IMR-90 (cell line): ENCODE data around the gene CADM2. TPM values are rescaled to one million over a fixed set of nuclear protein-coding genes. Genes with fewer than 3 reads are reported as not detected.

Experiments used
- ATAC-seq: fragments of 200-7000 bp; cut with Tn5 transposase; 2 replicates; pipeline ENCODE4 v1.9.1; 2020; ENCODE audit warnings: low read depth, mild to moderate bottlenecking, moderate library complexity
- BruUV-seq: library from RNA; stranded (reverse); fragments of 400-500 nt; replicated peaks from 2 replicates; lab custom pipeline; 2021; lab: Mats Ljungman, UMichigan
- CTCF ChIA-PET: fragments of 300-600 bp; formaldehyde crosslinking; extraction: SDS; loops from one replicate; lab custom pipeline; 2021; ENCODE audit warnings: antibody characterized with exemption; lab: Yijun Ruan, JAX
- POLR2A ChIA-PET: fragments of 300-600 bp; sonication (Branson Sonifier 250); formaldehyde crosslinking; loops from one replicate; lab custom pipeline; 2022; ENCODE audit warnings: antibody characterized with exemption; ENCODE audit not compliant: unreplicated experiment; lab: Charles Lee
- DNase-seq: peaks from one replicate; pipeline ENCODE4 v3.0.0; 2013
- H2AFZ ChIP-seq: replicated peaks from 2 replicates; pipeline ENCODE3; 2013; ENCODE audit warnings: low read length, mild to moderate bottlenecking; ENCODE audit not compliant: poor library complexity
- H2AK5ac ChIP-seq: 2 replicates; pipeline ENCODE4 v1.6.1; 2013; ENCODE audit warnings: low read depth, low read length, inconsistent platforms
- H2AK9ac ChIP-seq: replicated peaks from 2 replicates; pipeline ENCODE3; 2013; ENCODE audit warnings: mild to moderate bottlenecking, low read depth, low read length, moderate library complexity; ENCODE audit not compliant: poor library complexity
- H2BK120ac ChIP-seq: 2 replicates; pipeline ENCODE4 v1.6.1; 2013; ENCODE audit warnings: low read depth, low read length, inconsistent platforms
- H2BK15ac ChIP-seq: 3 replicates; pipeline ENCODE4 v1.6.1; 2013; ENCODE audit warnings: low read depth, low read length, inconsistent platforms
- H2BK20ac ChIP-seq: 2 replicates; pipeline ENCODE4 v1.6.1; 2013; ENCODE audit warnings: low read depth, mild to moderate bottlenecking, inconsistent platforms, low read length, moderate library complexity
- H2BK5ac ChIP-seq: 2 replicates; pipeline ENCODE4 v1.6.1; 2013; ENCODE audit warnings: mild to moderate bottlenecking, low read depth, low read length, inconsistent platforms; ENCODE audit not compliant: poor library complexity, severe bottlenecking
- H3K14ac ChIP-seq: replicated peaks from 2 replicates; pipeline ENCODE4 v1.6.1; 2013; ENCODE audit warnings: low read depth, low read length, inconsistent platforms
- H3K18ac ChIP-seq: 2 replicates; pipeline ENCODE4 v1.6.1; 2013; ENCODE audit warnings: low read depth, low read length, control low read depth
- H3K23ac ChIP-seq: 2 replicates; pipeline ENCODE4 v1.6.1; 2013; ENCODE audit warnings: low read depth, low read length, inconsistent platforms
- H3K27ac ChIP-seq: 2 replicates; pipeline ENCODE4 v1.5.1; 2013; ENCODE audit warnings: mild to moderate bottlenecking, control low read depth, low read length; ENCODE audit not compliant: insufficient read depth
- H3K27me3 ChIP-seq: 2 replicates; pipeline ENCODE4 v1.6.1; 2013; ENCODE audit warnings: low read length; ENCODE audit not compliant: control insufficient read depth, insufficient read depth
- H3K36me3 ChIP-seq: 2 replicates; pipeline ENCODE4 v1.6.1; 2013; ENCODE audit warnings: low read length, mixed read lengths; ENCODE audit not compliant: control insufficient read depth, insufficient read depth
- H3K4ac ChIP-seq: 2 replicates; pipeline ENCODE4 v1.6.1; 2013; ENCODE audit warnings: low read depth, low read length, inconsistent platforms
- H3K4me1 ChIP-seq: 2 replicates; pipeline ENCODE4 v1.6.1; 2013; ENCODE audit warnings: low read length, mixed read lengths; ENCODE audit not compliant: control insufficient read depth, insufficient read depth
- H3K4me2 ChIP-seq: 2 replicates; pipeline ENCODE4 v1.6.1; 2013; ENCODE audit warnings: low read depth, mild to moderate bottlenecking, control low read depth, low read length, moderate library complexity
- H3K4me3 ChIP-seq: 2 replicates; pipeline ENCODE4 v1.5.1; 2013; ENCODE audit warnings: low read depth, mild to moderate bottlenecking, control low read depth, low read length, moderate library complexity; ENCODE audit not compliant: insufficient read depth
- H3K56ac ChIP-seq: 2 replicates; pipeline ENCODE4 v1.6.1; 2013; ENCODE audit warnings: low read length, inconsistent platforms; ENCODE audit not compliant: insufficient read depth; ENCODE audit errors: extremely low read depth
- H3K79me1 ChIP-seq, 2 experiments: 2 replicates each; pipeline ENCODE4 v1.6.1; 2013; ENCODE audit warnings: low read length in 2 of 2, inconsistent platforms in 1 of 2, low read depth in 1 of 2
- H3K9ac ChIP-seq: 2 replicates; pipeline ENCODE4 v1.6.1; 2013; ENCODE audit warnings: low read depth, low read length, control low read depth
- H3K9me1 ChIP-seq: 2 replicates; pipeline ENCODE4 v1.6.1; 2013; ENCODE audit warnings: low read length, inconsistent platforms; ENCODE audit not compliant: insufficient read depth
- H3K9me3 ChIP-seq: 2 replicates; pipeline ENCODE4 v1.6.1; 2013; ENCODE audit warnings: low read length; ENCODE audit not compliant: control insufficient read depth, insufficient read depth
- H4K20me1 ChIP-seq: 2 replicates; pipeline ENCODE4 v1.6.1; 2013; ENCODE audit warnings: low read length, inconsistent platforms; ENCODE audit not compliant: insufficient read depth
- H4K5ac ChIP-seq: 2 replicates; pipeline ENCODE4 v1.6.1; 2013; ENCODE audit warnings: mild to moderate bottlenecking, low read depth, low read length, control low read depth
- H4K8ac ChIP-seq, 2 experiments: 2 replicates each; pipeline ENCODE4 v1.6.1; 2013; ENCODE audit warnings: low read depth in 2 of 2, low read length in 2 of 2, control low read depth in 1 of 2, inconsistent platforms in 1 of 2
- H4K91ac ChIP-seq: 2 replicates; pipeline ENCODE4 v1.6.1; 2013; ENCODE audit warnings: low read depth, low read length, inconsistent platforms; ENCODE audit not compliant: insufficient read depth
- BHLHE40 ChIP-seq: fragments of 150-350 bp; IDR thresholded peaks from 2 replicates; pipeline ENCODE4 v1.6.1; 2016; ENCODE audit warnings: mild to moderate bottlenecking, low read depth, low read length
- CEBPB ChIP-seq: IDR thresholded peaks from 2 replicates; pipeline ENCODE4 v1.6.1; 2012; ENCODE audit warnings: low read depth, low read length, improper control_type of control experiment
- CHD1 ChIP-seq: IDR thresholded peaks from 2 replicates; pipeline ENCODE4 v1.6.1; 2012; ENCODE audit warnings: low read depth, low read length, improper control_type of control experiment
- FOS ChIP-seq: fragments of 150-350 bp; IDR thresholded peaks from 2 replicates; pipeline ENCODE4 v1.6.1; 2016; ENCODE audit warnings: low read depth, low read length
- MAFK ChIP-seq: IDR thresholded peaks from 2 replicates; pipeline ENCODE4 v1.6.1; 2012; ENCODE audit warnings: low read depth, low read length, improper control_type of control experiment
- MAZ ChIP-seq: IDR thresholded peaks from 2 replicates; pipeline ENCODE4 v1.6.1; 2012; ENCODE audit warnings: low read depth, mild to moderate bottlenecking, low read length, improper control_type of control experiment, moderate library complexity, borderline replicate concordance
- MXI1 ChIP-seq: IDR thresholded peaks from 2 replicates; pipeline ENCODE4 v1.6.1; 2012; ENCODE audit warnings: low read depth, mild to moderate bottlenecking, low read length, moderate library complexity, borderline replicate concordance
- NFE2L2 ChIP-seq: fragments of 150-350 bp; IDR thresholded peaks from 2 replicates; pipeline ENCODE4 v1.6.1; 2016; ENCODE audit warnings: low read depth, mild to moderate bottlenecking, low read length
- POLR2A ChIP-seq: IDR thresholded peaks from 2 replicates; pipeline ENCODE4 v1.6.1; 2012; ENCODE audit warnings: mild to moderate bottlenecking, low read depth, low read length
- RAD21 ChIP-seq: IDR thresholded peaks from 2 replicates; pipeline ENCODE4 v1.6.1; 2012; ENCODE audit warnings: low read length, improper control_type of control experiment
- SMC3 ChIP-seq: fragments of 150-350 bp; IDR thresholded peaks from 2 replicates; pipeline ENCODE4 v1.6.1; 2016; ENCODE audit warnings: low read depth, mild to moderate bottlenecking, antibody characterized with exemption, low read length, moderate library complexity
- USF2 ChIP-seq: fragments of 150-350 bp; IDR thresholded peaks from 2 replicates; pipeline ENCODE4 v1.6.1; 2017; ENCODE audit warnings: mild to moderate bottlenecking, antibody characterized with exemption, low read length, low read depth
- WGBS, 2 experiments: methylation state at CpG; one replicate each; pipeline versions ENCODE4 v1.1.5 to v1.1.7; 2013; ENCODE audit warnings: missing lambda C conversion rate in 2 of 2; ENCODE audit not compliant: insufficient read length in 1 of 2; ENCODE audit errors: extremely low coverage in 2 of 2; 5-methylcytosine and 5-hydroxymethylcytosine counted together
- dilution Hi-C: fragments of 300-500 bp; cut with HindIII; formaldehyde crosslinking; loops from one replicate; pipeline ENCODE4 v1.14.3; 2018; ENCODE audit warnings: low sequenced_read_pairs; ENCODE audit not compliant: unreplicated experiment
- in situ Hi-C: fragments of 300-500 bp; cut with MboI; formaldehyde crosslinking; loops from 3 replicates; pipeline ENCODE4 v1.14.3; 2019; ENCODE audit warnings: low sequenced_read_pairs, inconsistent platforms, mixed read lengths
- intact Hi-C: fragments of 100-400 bp; cut with micrococcal nuclease; formaldehyde crosslinking; loops from 2 replicates; pipeline ENCODE4 v1.10.0; 2022
- polyA plus RNA-seq, 3 experiments: library from polyadenylated mRNA; depleted of rRNA; stranded (reverse); fragments of >200 nt; gene quantifications; 2 replicates each; pipeline ENCODE4 v1.2.3, GENCODE V29; 2012; ENCODE audit warnings: low replicate concordance in 1 of 3
- total RNA-seq: library from RNA; depleted of rRNA; stranded (reverse); fragments of >200 nt; gene quantifications from 2 replicates; pipeline ENCODE4 v1.2.3, GENCODE V29; 2012
- TF ChIP-seq, protein P1 (sequence below): conservative IDR thresholded peaks from 2 replicates; pipeline ENCODE4 v1.5.1; 2012; ENCODE audit warnings: mild to moderate bottlenecking, low read depth, low read length, improper control_type of control experiment
- TF ChIP-seq, protein P2 (sequence below): fragments of 150-350 bp; IDR thresholded peaks from 2 replicates; pipeline ENCODE4 v1.6.1; 2016; ENCODE audit warnings: low read depth, mild to moderate bottlenecking, low read length, moderate library complexity, borderline replicate concordance

The CADM2 gene
- total and polyA plus RNA-seq, 2 of the 4 experiments (the other 2 are of a cell fraction) = not detected

- POLR2A ChIA-PET = no interaction called here
- Histone ChIP-seq H3K9me3 (no peaks in the 10 kb centered on the region), H4K5ac (no peak overlapping the region), H3K4me3 (no peak overlapping the region), H4K20me1 (no peaks in the 10 kb centered on the region), H3K9me1 (no peaks in the 10 kb centered on the region), H3K27ac (no peak overlapping the region), H3K4me2 (no peak overlapping the region), H2AFZ (no peak overlapping the region), H2BK5ac (no peak overlapping the region), H4K91ac (no peak overlapping the region), H2AK9ac (no peak overlapping the region), H3K56ac (no peak overlapping the region), H3K27me3 (no peaks in the 10 kb centered on the region), H3K79me1 (no peaks in the 10 kb centered on the region), H3K4me1 (no peaks in the 10 kb centered on the region), H3K9ac (no peak overlapping the region), H3K36me3 (no peaks in the 10 kb centered on the region), H4K8ac (no peak overlapping the region), H2BK20ac (no peak overlapping the region), H3K14ac (no peak overlapping the region), H2AK5ac (no peak overlapping the region), H3K23ac (no peak overlapping the region), H2BK120ac (no peak overlapping the region), H2BK15ac (no peak overlapping the region), H3K18ac (no peak overlapping the region), H3K4ac (no peak overlapping the region)
- dilution Hi-C loops (no loop called here), intact Hi-C loops (no loop called here), in situ Hi-C loops (no loop called here)
- ATAC-seq (no peak), DNase-seq (no peak)
- CTCF ChIA-PET = no interaction called here
- TF ChIP-seq FOS (no peak), MAFK (no peak), SMC3 (no peak), MXI1 (no peak), POLR2A (no peak), NFE2L2 (no peak), CEBPB (no peak), USF2 (no peak), RAD21 (no peak), MAZ (no peak), BHLHE40 (no peak), CHD1 (no peak)
- TF ChIP-seq, protein P1, sequence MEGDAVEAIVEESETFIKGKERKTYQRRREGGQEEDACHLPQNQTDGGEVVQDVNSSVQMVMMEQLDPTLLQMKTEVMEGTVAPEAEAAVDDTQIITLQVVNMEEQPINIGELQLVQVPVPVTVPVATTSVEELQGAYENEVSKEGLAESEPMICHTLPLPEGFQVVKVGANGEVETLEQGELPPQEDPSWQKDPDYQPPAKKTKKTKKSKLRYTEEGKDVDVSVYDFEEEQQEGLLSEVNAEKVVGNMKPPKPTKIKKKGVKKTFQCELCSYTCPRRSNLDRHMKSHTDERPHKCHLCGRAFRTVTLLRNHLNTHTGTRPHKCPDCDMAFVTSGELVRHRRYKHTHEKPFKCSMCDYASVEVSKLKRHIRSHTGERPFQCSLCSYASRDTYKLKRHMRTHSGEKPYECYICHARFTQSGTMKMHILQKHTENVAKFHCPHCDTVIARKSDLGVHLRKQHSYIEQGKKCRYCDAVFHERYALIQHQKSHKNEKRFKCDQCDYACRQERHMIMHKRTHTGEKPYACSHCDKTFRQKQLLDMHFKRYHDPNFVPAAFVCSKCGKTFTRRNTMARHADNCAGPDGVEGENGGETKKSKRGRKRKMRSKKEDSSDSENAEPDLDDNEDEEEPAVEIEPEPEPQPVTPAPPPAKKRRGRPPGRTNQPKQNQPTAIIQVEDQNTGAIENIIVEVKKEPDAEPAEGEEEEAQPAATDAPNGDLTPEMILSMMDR = no peak
- TF ChIP-seq, protein P2, sequence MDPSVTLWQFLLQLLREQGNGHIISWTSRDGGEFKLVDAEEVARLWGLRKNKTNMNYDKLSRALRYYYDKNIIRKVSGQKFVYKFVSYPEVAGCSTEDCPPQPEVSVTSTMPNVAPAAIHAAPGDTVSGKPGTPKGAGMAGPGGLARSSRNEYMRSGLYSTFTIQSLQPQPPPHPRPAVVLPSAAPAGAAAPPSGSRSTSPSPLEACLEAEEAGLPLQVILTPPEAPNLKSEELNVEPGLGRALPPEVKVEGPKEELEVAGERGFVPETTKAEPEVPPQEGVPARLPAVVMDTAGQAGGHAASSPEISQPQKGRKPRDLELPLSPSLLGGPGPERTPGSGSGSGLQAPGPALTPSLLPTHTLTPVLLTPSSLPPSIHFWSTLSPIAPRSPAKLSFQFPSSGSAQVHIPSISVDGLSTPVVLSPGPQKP = no peak
- no CpG with 5 or more reads among the region's 4 CpGs for WGBS, 2 experiments
- no TSS peak for BruUV-seq
Observed at GRCh38 chr3:85244091-85244490, 285.3 kb downstream of the CADM2 start.
